Measurements from ENCODE around the gene AKAP7.

- TF ChIP-seq CTCF (conservative IDR thresholded peaks at IDR 0.05; ENCODE audit: low read length) (no peak), EZH2phosphoT487 (IDR thresholded peaks at IDR 0.05; ENCODE audit: borderline replicate concordance) (no peak)
Measured at GRCh38 chr6:131197716-131198115, 62.4 kb downstream of the AKAP7 start.
